ENCODE measurements around the gene ELFN1. TPM values are rescaled to one million over a fixed set of nuclear protein-coding genes. Genes with fewer than 3 reads are reported as not detected.

The ELFN1 gene
- polyA plus RNA-seq, 1 donor (not counting 4 experiments of a cell fraction or from before 2014, with no cell fraction given): 0.03 TPM

GRCh38 chr7:1740214-1740613 is 70.1 kb downstream of the ELFN1 start:
- Histone ChIP-seq H3K9me3 (ENCODE audit: control insufficient read depth, low read depth, low read length) (no peaks in the 10 kb centered on the region), H3K36me3 (ENCODE audit: control insufficient read depth in 2 of 2, extremely low read depth in 1 of 2, insufficient read depth in 2 of 2, low read length in 2 of 2) (no peaks in the 10 kb centered on the region), H3K9me1 (ENCODE audit: control insufficient read depth, extremely low read depth, insufficient read depth, low read length) (no peaks in the 10 kb centered on the region), H3K4me3 (ENCODE audit: control insufficient read depth in 2 of 3, extremely low read depth in 1 of 3, insufficient read depth in 2 of 3, low read depth in 1 of 3, low read length in 3 of 3) (no peak overlapping the region), H3K4me1 (ENCODE audit: control insufficient read depth, extremely low read depth, insufficient read depth, low read length) (no peaks in the 10 kb centered on the region), H3K79me2 (ENCODE audit: control insufficient read depth, insufficient read depth, low read length) (no peaks in the 10 kb centered on the region), H3K9ac (ENCODE audit: control insufficient read depth, extremely low read depth, insufficient read depth, low read length) (no peak overlapping the region), H3K27me3 (ENCODE audit: control insufficient read depth, extremely low read depth, insufficient read depth, low read length) (peaks cover 14% of the 10 kb centered on the region), H2AFZ (ENCODE audit: control insufficient read depth, low read length) (no peak overlapping the region), H4K20me1 (ENCODE audit: control insufficient read depth, extremely low read depth, insufficient read depth, low read length) (no peaks in the 10 kb centered on the region), H3K27ac (ENCODE audit: control insufficient read depth, insufficient read depth, low read length) (no peak overlapping the region), H3K4me2 (ENCODE audit: control insufficient read depth, extremely low read depth, insufficient read depth, low read depth, low read length) (no peak overlapping the region)
- dilution Hi-C loops (cut with MboI; ENCODE audit: extremely low pct_ligation_motif_present, low sequenced_read_pairs): no loop called here
- TF ChIP-seq EZH2 (IDR thresholded peaks at IDR 0.05; ENCODE audit: low read length) (no peak), CTCF (optimal IDR thresholded peaks at IDR 0.05 in 1 of 3, IDR thresholded peaks at IDR 0.05 in 1 of 3, conservative IDR thresholded peaks at IDR 0.05 in 1 of 3; ENCODE audit: extremely low read depth in 1 of 3, insufficient read depth in 2 of 3, low read length in 3 of 3) (no peak)
- DNase-seq (ENCODE audit: low read depth, low spot score): no peak
- FAIRE-seq: no peak

DNA sequence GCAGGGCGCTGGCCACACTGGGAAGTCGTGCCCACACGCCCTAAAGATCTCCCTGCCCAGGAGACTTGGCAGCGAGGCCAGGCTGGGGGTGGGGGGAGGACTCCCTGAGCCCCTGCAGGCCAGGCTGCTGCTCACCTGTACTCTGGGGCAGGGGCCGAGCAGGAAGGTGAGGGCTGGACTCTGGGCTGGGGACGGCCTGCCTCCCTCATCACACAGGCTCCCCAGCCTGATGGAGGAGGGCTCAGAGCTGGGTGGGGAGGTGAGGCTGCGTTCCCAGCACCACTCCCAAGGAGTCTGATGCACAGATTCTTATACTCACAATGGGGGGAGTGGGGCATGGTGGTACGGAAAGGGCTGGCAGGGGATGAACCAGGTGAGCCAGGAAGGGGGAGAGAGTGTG is 71.2 kb downstream of the ELFN1 start:
- Histone ChIP-seq H2AFZ (ENCODE audit: control insufficient read depth, low read length) (no peak overlapping the region), H3K36me3 (ENCODE audit: control insufficient read depth in 2 of 2, extremely low read depth in 1 of 2, insufficient read depth in 2 of 2, low read length in 2 of 2) (no peaks in the 10 kb centered on the region), H4K20me1 (ENCODE audit: control insufficient read depth, extremely low read depth, insufficient read depth, low read length) (no peaks in the 10 kb centered on the region), H3K4me1 (ENCODE audit: control insufficient read depth, extremely low read depth, insufficient read depth, low read length) (no peaks in the 10 kb centered on the region), H3K27ac (ENCODE audit: control insufficient read depth, insufficient read depth, low read length) (no peak overlapping the region), H3K4me3 (ENCODE audit: control insufficient read depth in 2 of 3, extremely low read depth in 1 of 3, insufficient read depth in 2 of 3, low read depth in 1 of 3, low read length in 3 of 3) (no peak overlapping the region), H3K79me2 (ENCODE audit: control insufficient read depth, insufficient read depth, low read length) (no peaks in the 10 kb centered on the region), H3K4me2 (ENCODE audit: control insufficient read depth, extremely low read depth, insufficient read depth, low read depth, low read length) (no peak overlapping the region), H3K27me3 (ENCODE audit: control insufficient read depth, extremely low read depth, insufficient read depth, low read length) (peaks cover 14% of the 10 kb centered on the region), H3K9me3 (ENCODE audit: control insufficient read depth, low read depth, low read length) (no peaks in the 10 kb centered on the region), H3K9me1 (ENCODE audit: control insufficient read depth, extremely low read depth, insufficient read depth, low read length) (no peaks in the 10 kb centered on the region), H3K9ac (ENCODE audit: control insufficient read depth, extremely low read depth, insufficient read depth, low read length) (no peak overlapping the region)
- TF ChIP-seq CTCF (optimal IDR thresholded peaks at IDR 0.05 in 1 of 3, IDR thresholded peaks at IDR 0.05 in 1 of 3, conservative IDR thresholded peaks at IDR 0.05 in 1 of 3; ENCODE audit: extremely low read depth in 1 of 3, insufficient read depth in 2 of 3, low read length in 3 of 3) (no peak), EZH2 (IDR thresholded peaks at IDR 0.05; ENCODE audit: low read length) (no peak)
- DNase-seq (ENCODE audit: low read depth, low spot score): no peak
- dilution Hi-C loops (cut with MboI; ENCODE audit: extremely low pct_ligation_motif_present, low sequenced_read_pairs): no loop called here
- FAIRE-seq: no peak

Data from keratinocyte (primary cell).